HepG2 (cell line): ENCODE results near the gene SBSN. TPM values are rescaled to one million over a fixed set of nuclear protein-coding genes. Genes with fewer than 3 reads are reported as not detected.

Experiments
- CTCF ChIP-seq: sonication (generic); formaldehyde crosslinking; IDR thresholded peaks from 2 replicates; pipeline ENCODE4 v1.5.0; 2020; ENCODE audit warnings: mild to moderate bottlenecking, missing genetic modification reagents, moderate library complexity
- FOXA1 ChIP-seq, 2 experiments: fragments of 450-650 bp in 1 of 2; sonication (generic) in 1 of 2; formaldehyde crosslinking in 1 of 2; IDR thresholded peaks; 2 replicates each; pipeline versions ENCODE4 v1.4.0 to v1.6.1; 2016 to 2020; ENCODE audit warnings: missing genetic modification reagents in 1 of 2
- HMG20A ChIP-seq: IDR thresholded peaks from 2 replicates; pipeline ENCODE4 v1.6.1; 2016; ENCODE audit warnings: borderline replicate concordance
- ISL2 ChIP-seq: sonication (generic); formaldehyde crosslinking; IDR thresholded peaks from 2 replicates; pipeline ENCODE4 v1.5.0; 2020; ENCODE audit warnings: missing genetic modification reagents
- RAD21 ChIP-seq: fragments of 450-650 bp; formaldehyde crosslinking; IDR thresholded peaks from 2 replicates; pipeline ENCODE4 v1.5.0; 2020; ENCODE audit warnings: mild to moderate bottlenecking
- SMYD3 ChIP-seq: sonication (generic); formaldehyde crosslinking; IDR thresholded peaks from 2 replicates; pipeline ENCODE4 v1.8.1; 2023; ENCODE audit warnings: mild to moderate bottlenecking, missing genetic modification reagents
- STAG1 ChIP-seq: sonication (generic); formaldehyde crosslinking; IDR thresholded peaks from 2 replicates; pipeline ENCODE4 v1.4.0; 2020; ENCODE audit warnings: missing genetic modification reagents
- U2AF1 ChIP-seq: fragments of 200-400 bp; formaldehyde crosslinking; optimal IDR thresholded peaks from 2 replicates; pipeline ENCODE3; 2017; ENCODE audit warnings: mild to moderate bottlenecking, low read depth, low read length
- ZFP41 ChIP-seq: sonication (generic); formaldehyde crosslinking; IDR thresholded peaks from 2 replicates; pipeline ENCODE4 v1.4.0; 2020; ENCODE audit warnings: mild to moderate bottlenecking, missing genetic modification reagents, borderline replicate concordance
- ZNF280B ChIP-seq: sonication (generic); formaldehyde crosslinking; IDR thresholded peaks from 2 replicates; pipeline ENCODE4 v1.5.0; 2020; ENCODE audit warnings: missing genetic modification reagents, mild to moderate bottlenecking, borderline replicate concordance
- ZNF318 ChIP-seq: sonication (generic); formaldehyde crosslinking; IDR thresholded peaks from 2 replicates; pipeline ENCODE4 v1.4.0; 2020; ENCODE audit warnings: mild to moderate bottlenecking, missing genetic modification reagents
- ZNF672 ChIP-seq: sonication (generic); formaldehyde crosslinking; IDR thresholded peaks from 2 replicates; pipeline ENCODE4 v1.8.1; 2022; ENCODE audit warnings: missing genetic modification reagents
- polyA plus RNA-seq, 8 experiments: library from polyadenylated mRNA; depleted of rRNA in 3 of 8; stranded (reverse) in 7 of 8; unstranded in 1 of 8; fragments of >200 nt; fragmentation: Illumina TruSeq in 4 of 8; extraction: Trizol in 4 of 8; gene quantifications; 2 replicates each; pipeline versions ENCODE4 v1.2.1 to v1.2.3, GENCODE V29; 2011 to 2016; ENCODE audit warnings: low read depth in 4 of 8, missing spikeins in 1 of 8, mixed read lengths in 1 of 8; ENCODE audit not compliant: insufficient read depth in 1 of 8
- total RNA-seq, 5 experiments: library from RNA; depleted of rRNA; stranded (reverse); fragments of >200 nt; fragmentation: Illumina TruSeq; extraction: Trizol; gene quantifications; 2 replicates each; pipeline ENCODE4 v1.2.3, GENCODE V29; 2016; ENCODE audit warnings: low read depth in 1 of 5
- TF ChIP-seq, protein P1 (sequence below): fragments of 450-650 bp; IDR thresholded peaks from 2 replicates; pipeline ENCODE4 v1.6.1; 2016

SBSN gene
- total and polyA plus RNA-seq, 2 of the 13 experiments (the other 11 are each of a cell fraction or from before 2014, with no cell fraction given): not detected

DNA sequence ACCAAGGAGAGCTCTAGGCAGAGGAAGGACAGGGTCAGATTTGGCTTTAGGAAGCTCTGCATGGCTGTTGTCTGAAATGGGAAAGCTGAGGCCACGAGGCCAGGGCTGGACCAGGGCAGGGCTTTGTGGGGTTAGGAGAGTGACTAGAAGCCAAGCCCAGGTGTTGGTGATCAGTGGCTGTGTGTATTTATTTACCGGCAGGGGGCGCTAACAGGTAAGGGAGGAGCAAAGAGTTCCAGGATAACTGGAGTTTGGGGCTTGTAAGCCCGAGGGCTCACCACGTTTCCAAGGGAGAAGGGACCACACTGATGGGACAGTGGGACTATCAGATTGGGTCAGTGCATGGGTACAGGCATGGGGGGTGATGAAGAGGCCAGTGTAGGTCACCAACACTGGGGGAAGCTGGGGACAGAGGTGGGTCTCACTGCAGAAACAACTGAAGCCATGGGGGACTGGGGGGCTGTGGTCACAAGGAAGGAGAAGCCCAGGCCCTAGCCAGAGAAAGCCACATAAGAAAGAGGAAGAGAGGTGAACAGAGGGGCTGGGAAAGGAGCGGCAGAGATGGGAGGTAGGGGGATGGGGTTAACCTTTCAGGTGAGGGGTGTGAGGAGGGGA is 21.2 kb upstream of the SBSN start (continued):
- TF ChIP-seq ZNF318: 0 out of 2 replicates have a peak, but pooled peaks have one; percentile 47
- TF ChIP-seq CTCF (CRISPR knock-in tag): peak; percentile 91
- no peak for TF ChIP-seq ISL2 (CRISPR knock-in tag)
- no peak for TF ChIP-seq FOXA1 (IDR thresholded peaks at IDR 0.05)
- 0 out of 2 replicates have a peak, but pooled peaks have one; percentile 23 for TF ChIP-seq FOXA1 (CRISPR knock-in tag; IDR thresholded peaks at IDR 0.05)
- TF ChIP-seq U2AF1: no peak
- no peak for TF ChIP-seq HMG20A (CRISPR knock-in tag)
- TF ChIP-seq, protein P1, sequence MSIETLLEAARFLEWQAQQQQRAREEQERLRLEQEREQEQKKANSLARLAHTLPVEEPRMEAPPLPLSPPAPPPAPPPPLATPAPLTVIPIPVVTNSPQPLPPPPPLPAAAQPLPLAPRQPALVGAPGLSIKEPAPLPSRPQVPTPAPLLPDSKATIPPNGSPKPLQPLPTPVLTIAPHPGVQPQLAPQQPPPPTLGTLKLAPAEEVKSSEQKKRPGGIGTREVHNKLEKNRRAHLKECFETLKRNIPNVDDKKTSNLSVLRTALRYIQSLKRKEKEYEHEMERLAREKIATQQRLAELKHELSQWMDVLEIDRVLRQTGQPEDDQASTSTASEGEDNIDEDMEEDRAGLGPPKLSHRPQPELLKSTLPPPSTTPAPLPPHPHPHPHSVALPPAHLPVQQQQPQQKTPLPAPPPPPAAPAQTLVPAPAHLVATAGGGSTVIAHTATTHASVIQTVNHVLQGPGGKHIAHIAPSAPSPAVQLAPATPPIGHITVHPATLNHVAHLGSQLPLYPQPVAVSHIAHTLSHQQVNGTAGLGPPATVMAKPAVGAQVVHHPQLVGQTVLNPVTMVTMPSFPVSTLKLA: no peak
- no peak for TF ChIP-seq ZNF280B (CRISPR knock-in tag)
- no peak for TF ChIP-seq ZFP41 (CRISPR knock-in tag)
- no peak for TF ChIP-seq SMYD3 (CRISPR knock-in tag)
- TF ChIP-seq RAD21: peak; percentile 57
- TF ChIP-seq STAG1 (CRISPR knock-in tag): peak; percentile 76
- no peak for TF ChIP-seq ZNF672 (CRISPR knock-in tag)
